Measurements from ENCODE around the gene PODN.

The PODN gene

GRCh38 chr1:53023546-53023945, 38.5 kb upstream of the PODN start:
- no peak for DNase-seq (ENCODE audit: low spot score)
- Histone ChIP-seq H3K4me3 (no peak overlapping the region), H3K27ac (no peak overlapping the region)
- TF ChIP-seq CTCF (IDR thresholded peaks at IDR 0.05): no peak

- no peak for DNase-seq (ENCODE audit: low spot score)
- Histone ChIP-seq H3K27ac (no peak overlapping the region), H3K4me3 (no peak overlapping the region)
- no peak for TF ChIP-seq CTCF (IDR thresholded peaks at IDR 0.05)
Measured at GRCh38 chr1:53024117-53024516, 37.9 kb upstream of the PODN start.

- H3K27ac ChIP-seq: peak overlapping the region in 1 of 2 donors; percentile 80
- DNase-seq (ENCODE audit: low spot score): peak; percentile 76
- no peak for TF ChIP-seq CTCF (IDR thresholded peaks at IDR 0.05)
- peak overlapping the region; percentile 15 for H3K4me3 ChIP-seq
Measured at GRCh38 chr1:53025034-53025768, 36.8 kb upstream of the PODN start.

GRCh38 chr1:53025769-53026112, 36.3 kb upstream of the PODN start:
- DNase-seq (ENCODE audit: low spot score): no peak
- peak overlapping the region in 1 of 2 donors; percentile 80 for H3K27ac ChIP-seq
- H3K4me3 ChIP-seq: no peak overlapping the region
- TF ChIP-seq CTCF (IDR thresholded peaks at IDR 0.05): no peak

- Histone ChIP-seq H3K4me3 (no peak overlapping the region), H3K27ac (no peak overlapping the region)
- no peak for TF ChIP-seq CTCF (IDR thresholded peaks at IDR 0.05)
- no peak for DNase-seq (ENCODE audit: low spot score)
Measured at GRCh38 chr1:53026254-53026653, 35.8 kb upstream of the PODN start.

- Histone ChIP-seq H3K4me3 (no peak overlapping the region), H3K27ac (no peak overlapping the region)
- no peak for DNase-seq (ENCODE audit: low spot score)
- TF ChIP-seq CTCF (IDR thresholded peaks at IDR 0.05): no peak
Measured at GRCh38 chr1:53031732-53032131, 30.3 kb upstream of the PODN start.

GRCh38 chr1:53037159-53037558, 24.9 kb upstream of the PODN start:
- no peak overlapping the region for H3K27ac ChIP-seq
- no peak overlapping the region for H3K4me3 ChIP-seq
- no peak for TF ChIP-seq CTCF (IDR thresholded peaks at IDR 0.05)
- DNase-seq (ENCODE audit: low spot score): no peak
